ENCODE measurements around the gene SAMMSON.

SAMMSON gene

GRCh38 chr3:70020906-70021660 lies 21.6 kb downstream of the SAMMSON start:
- no peak for DNase-seq

DNA sequence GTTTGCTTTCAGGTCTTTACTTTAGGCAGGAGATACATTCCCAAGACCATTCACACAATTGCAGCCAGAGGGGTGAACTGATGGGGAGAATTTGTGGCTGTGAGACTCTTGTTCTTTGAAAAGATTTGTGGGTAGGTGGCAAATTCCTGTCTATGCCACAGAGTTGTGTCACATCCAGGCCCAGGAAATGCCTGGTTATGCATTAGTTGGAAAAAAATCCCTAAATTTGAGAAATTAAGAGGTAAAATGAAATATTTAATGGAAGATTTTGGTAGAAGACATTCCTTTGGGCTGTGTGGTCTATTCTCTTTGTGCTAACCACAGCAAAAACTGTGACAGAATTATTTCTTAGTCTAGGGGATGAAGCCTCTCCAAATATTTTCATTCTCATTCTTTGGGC lies 28.8 kb downstream of the SAMMSON start:
- no peak for DNase-seq

DNA sequence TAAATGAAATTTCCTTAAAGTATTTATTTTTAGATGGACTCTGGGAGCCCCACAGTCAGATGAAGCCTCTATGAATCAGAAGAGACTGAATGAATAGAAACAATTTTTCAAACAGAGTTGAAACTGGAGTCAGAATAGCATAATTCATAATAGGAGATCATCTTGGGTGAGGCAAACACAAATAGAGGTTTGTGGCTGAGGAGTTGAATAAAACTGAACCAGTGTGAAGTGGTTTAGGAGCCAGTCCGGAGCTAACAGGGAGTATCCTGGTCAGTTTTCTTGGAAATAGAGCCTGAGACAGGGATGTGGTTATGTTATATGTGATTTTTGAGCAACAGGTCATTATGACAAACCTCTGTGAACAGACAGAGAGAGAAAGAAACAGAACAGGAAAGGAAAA lies 39.2 kb downstream of the SAMMSON start:
- no peak for DNase-seq

DNA sequence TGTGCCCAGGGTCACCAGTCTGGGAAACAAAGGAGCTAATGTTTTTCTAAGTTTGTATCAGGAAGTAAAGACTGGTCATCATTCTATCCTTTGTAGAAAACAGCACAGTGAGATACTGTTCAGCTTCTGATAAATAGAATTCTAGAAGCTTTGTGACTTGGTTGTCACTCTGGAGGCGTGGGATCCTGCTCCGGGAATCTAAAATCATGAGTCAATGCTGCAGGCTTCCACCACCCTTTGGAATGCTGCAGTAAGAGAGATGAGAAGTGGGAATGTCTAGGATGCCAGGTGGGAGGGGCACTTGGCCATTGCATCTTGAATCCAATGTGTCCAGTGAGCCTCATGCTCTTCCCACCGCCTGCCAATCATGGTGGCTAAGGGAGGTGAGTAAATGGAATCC lies 40.9 kb downstream of the SAMMSON start:
- no peak for DNase-seq

DNA sequence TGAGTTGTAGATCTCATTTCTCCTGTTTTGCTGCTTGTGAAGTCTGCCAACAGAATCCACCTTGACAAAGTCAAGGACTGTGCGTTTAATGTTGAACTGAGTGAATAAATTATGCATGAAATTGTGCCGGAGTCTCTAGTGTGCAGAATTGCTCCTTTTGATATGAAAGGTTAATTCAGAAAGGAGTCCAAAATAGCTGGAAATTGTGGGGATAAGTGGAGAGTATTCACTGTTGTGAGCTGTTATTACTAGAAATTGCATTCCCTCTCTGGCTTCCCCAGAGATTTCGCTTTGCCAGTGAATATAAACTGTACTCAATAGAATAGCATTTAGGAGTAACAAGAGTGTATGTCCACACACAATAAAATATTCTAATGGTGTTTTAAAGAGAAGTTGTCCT lies 43.1 kb downstream of the SAMMSON start:
- no peak for DNase-seq

- DNase-seq = no peak
Observed at GRCh38 chr3:70049761-70050160, 50.2 kb downstream of the SAMMSON start.

DNA sequence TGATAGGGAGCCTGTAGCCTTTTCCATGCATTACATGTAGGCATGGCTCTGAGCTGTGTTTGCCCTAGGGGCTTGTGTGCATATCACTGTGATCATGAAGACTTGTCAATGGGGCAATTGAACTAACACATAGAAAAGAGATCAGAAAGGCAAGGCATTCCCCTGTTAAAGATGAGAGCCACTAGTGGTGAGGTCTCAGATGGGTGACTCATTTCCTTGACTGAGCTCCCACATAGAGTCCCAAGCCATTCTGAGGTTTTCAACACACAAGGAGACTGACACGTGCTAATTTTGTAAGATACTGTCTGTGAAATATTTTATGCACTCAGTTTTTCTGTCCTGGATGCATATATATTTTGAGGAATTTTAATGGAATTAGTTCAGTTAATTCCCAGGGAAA lies 53.8 kb downstream of the SAMMSON start:
- no peak for DNase-seq

DNA sequence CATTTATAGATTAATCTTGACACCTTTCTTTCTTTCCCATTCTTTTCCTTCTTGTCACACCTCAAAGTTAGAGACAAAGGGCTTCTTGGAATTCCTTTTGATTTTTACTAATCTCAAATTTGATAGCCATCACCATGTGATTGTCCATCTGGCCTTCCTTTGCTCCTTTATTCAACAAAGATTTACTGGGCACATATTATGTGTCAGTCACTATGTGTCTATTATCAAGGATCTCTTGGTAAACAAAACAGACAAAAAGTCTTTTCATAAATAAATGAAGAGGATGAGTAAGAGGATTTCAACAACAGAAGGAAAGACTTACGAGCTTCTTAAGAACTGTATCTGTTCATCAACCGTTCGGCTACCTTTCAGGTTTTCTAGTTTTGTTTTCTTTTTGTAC lies 56.5 kb downstream of the SAMMSON start:
- DNase-seq = no peak

- DNase-seq = no peak
Observed at GRCh38 chr3:70057426-70057825, 57.9 kb downstream of the SAMMSON start.

- DNase-seq = no peak
Observed at GRCh38 chr3:70061096-70061495, 61.6 kb downstream of the SAMMSON start.

DNA sequence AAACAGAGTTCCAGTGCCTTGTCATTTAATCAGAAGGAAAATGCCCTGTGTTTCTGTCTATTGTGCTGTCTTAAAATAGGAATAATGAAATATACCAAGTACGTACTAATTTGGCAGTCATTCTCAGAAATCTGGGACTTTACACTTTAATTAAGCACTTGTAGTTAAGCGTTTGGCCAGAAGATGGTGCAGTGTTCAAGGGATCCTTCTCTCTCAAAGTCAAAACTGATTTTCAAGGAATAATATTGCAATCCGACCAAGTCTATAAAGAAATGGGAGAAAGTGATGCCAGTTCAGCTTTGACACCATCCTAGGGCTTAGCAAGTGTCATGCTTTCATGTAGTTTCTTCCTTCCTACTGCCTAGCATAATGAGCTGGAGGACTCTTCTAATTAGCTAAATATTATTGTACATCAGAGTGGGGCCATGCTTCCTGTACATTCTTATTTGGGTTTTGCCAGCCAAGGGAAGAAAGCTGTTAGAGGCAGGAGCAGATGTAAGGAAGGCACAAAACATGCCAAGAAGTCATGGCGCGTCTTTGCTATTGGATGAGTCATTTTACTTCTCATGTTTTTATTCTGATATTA lies 64.8 kb downstream of the SAMMSON start:
- DNase-seq = no peak

DNA sequence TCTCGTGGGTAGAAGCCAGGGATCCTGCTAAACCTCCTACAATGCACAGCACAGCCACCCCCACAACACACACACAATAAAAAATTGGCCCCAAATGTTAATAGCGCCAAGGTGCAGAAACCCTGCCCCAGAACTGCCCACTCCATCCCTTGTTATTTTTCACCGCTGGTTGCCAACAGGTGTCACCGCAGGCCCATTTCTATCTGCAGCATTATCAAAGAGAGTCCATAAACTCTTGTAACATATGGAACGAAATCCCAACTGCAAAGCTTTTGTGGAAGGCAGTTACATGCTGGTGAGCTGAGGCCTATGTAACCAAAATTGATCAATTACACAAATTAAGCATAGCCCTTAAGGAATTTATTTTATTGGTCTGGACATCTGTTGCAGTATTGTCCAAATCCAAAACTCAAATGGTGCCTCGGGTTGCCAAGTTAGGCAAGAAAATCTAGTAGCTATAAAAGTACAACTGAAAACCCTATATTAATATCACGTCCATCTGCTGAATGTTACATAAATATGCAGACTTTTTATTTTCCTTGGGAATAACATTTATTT lies 66.2 kb downstream of the SAMMSON start:
- DNase-seq = no peak

DNA sequence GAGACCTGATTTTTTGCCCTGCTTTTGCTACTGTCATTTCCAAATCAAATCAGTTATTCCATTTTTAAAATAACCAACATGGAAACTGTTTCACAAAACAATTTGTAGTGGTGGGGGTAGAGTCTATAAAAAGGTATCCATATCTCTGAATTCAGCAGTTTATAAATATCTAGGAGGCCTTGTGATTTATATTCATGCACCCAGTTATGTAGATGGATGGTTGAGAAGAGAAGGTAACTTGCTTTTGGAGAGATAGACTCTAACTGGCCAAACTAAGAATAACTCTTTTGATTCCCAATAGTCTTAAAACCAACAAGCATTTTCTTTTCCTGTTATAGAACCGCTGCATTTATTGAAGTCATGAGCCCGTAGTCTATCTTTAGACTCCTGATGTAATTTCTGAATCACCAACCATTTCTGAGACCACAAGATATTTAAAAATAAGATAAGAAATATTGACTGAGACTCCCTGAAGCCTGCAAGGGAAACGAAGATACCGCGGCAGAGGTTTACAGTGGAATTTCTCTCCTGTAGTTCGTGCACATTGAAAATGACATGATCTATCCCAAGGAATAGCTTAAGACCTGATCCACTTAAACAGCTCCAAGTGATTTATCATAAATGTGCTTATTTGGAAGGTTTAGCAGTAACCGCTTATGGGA lies 68.5 kb downstream of the SAMMSON start:
- no peak for DNase-seq

DNA sequence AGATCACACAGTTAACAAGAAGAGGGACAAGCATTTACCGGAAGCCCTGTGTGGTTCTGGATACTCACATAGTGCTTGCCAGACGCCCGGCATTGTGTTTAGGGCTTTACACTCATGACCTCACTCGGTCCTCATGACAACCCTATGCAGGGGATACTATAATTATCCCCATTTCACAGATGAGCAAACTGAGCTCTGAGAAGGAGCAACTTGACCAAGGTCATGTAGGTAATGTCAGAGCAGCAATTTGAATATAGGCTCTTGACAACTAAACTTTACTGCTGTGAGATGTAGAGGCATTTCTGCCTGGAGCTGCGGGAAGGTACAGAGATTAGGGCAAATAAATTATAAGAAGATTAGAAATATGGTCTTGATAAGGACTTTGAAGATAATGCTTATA lies 70.0 kb downstream of the SAMMSON start:
- DNase-seq = no peak

DNA sequence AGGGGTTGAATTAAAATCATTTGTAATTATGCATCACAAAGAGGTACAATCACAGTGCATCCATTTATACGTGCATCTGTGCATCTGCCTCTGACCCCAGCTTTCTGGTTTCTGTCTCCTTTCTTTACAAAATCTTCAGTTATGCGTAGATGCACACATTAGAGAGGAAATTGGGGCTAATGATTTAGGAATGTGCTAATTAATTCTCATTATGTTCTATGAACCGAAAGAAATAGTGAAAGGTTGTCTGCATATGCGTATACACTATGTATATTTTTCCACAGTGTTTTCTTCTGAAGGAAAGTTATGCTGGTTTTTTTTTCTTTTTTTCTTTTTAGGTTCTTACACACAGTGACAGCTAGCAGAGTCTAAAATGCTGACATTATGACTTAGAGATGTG lies 71.6 kb downstream of the SAMMSON start:
- DNase-seq = no peak

DNA sequence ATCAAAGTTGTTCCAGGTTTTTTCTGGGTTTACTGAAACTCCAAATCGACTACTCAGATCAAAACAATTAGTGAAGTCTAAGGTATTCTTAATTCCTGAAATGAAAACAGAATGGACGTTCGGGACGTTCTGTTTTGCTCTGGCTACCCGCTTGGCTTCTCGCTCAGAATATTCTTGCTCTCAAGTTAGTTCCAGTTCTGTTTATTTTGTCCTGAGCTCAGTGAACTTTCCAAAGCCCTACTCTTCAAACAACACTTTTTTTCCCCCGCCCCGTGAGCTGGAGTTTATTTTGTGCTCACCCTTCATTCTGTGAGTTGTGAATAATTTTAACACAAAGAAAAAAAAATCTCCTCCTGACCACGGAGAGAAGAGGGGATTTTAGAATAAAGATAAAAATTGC lies 72.6 kb downstream of the SAMMSON start:
- DNase-seq = no peak

DNA sequence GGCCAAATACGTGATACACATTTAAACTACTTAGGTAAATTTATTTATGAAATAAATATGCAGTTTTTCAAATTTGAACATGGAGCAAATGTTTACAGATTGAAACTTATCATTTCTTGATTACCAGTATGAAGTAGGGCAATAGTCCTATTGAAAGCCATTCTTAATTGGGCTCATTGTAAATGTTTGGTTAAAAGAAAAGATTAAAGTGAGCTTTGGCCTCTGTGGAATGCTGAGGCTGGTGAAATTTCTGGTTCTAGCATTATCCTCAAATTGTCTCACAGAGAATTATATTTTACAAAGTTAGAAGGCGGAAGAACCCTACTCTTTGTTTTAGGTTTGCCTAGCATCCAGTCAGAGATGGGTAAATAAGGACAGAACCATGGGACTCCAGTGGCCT lies 73.2 kb downstream of the SAMMSON start:
- DNase-seq = no peak

GRCh38 chr3:70075101-70075500 lies 75.6 kb downstream of the SAMMSON start:
- no peak for DNase-seq

- DNase-seq = no peak
Observed at GRCh38 chr3:70076396-70076795, 76.9 kb downstream of the SAMMSON start.

DNA sequence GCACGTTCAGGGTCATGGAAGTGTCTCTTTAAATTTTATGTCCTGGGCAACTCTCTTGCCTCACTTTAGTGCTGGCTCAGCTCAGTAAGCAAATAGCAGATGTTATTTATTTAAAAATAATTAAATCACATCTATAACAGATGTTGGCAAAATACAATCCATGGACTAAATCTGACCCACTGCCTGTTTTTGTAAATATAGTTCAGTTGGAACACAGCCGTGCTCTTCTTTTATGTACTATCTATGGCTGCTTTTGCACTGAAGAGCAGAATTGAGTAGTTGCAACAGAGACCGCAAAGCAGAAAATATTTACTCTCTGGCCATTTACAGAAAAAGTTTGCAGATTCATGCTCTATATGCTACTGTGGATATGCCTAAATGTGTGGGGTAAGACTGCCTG lies 79.2 kb downstream of the SAMMSON start:
- DNase-seq = no peak

DNA sequence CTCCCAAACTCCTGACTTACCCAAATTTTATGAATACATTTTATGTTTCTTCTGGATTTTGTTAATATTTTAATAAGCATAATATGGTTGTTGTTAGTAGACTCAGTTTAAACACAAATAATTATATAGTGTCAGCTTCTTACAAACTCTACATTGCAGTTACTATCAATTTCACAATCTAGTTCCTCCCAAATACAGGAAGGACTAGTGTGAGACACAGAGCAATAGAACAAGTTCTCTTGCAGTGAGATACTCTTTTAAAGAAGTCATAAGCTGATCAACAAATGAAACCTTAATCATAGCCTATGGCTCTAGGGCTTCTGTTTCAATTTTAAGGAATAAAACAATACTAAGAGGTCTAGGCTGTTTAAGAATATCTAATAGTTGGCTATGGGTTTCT lies 86.1 kb downstream of the SAMMSON start:
- no peak for DNase-seq

DNA sequence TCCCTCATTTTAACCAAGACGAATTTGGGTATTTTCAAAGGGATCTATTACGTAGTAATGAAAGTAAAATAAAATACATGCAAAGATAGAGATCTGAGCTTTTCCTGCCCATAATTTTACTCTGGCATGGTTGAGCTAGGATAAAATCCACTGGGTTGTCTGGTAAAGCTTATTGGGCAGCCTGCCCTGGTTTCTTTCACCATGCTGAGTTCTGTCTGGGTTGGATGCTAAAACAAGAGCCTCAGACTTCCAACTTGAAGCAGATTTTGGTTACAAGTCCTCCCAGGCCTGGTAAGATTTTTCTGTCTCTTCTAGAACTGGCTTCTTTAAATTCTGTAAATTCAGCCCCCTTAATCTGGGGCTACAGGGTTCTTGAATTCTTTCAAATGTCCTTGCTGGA lies 86.8 kb downstream of the SAMMSON start:
- DNase-seq = no peak

- no peak for DNase-seq
Observed at GRCh38 chr3:70090322-70090913, 90.9 kb downstream of the SAMMSON start.

GRCh38 chr3:70094197-70094596 lies 94.7 kb downstream of the SAMMSON start:
- DNase-seq = no peak

Measured in activated CD4-positive, CD25-positive, alpha-beta regulatory T cell treated with anti-CD3 and anti-CD28 coated beads, Interleukin-2, amount 50 U/mL, for 72 hours (primary cell).